ENCODE measurements around the gene OSBPL2. TPM values are rescaled to one million over a fixed set of nuclear protein-coding genes. Genes with fewer than 3 reads are reported as not detected.

OSBPL2 gene
- total and polyA plus RNA-seq, 2 donors (not counting 3 experiments of a cell fraction or from before 2014, with no cell fraction given): 13.1 to 33.0 TPM

DNA sequence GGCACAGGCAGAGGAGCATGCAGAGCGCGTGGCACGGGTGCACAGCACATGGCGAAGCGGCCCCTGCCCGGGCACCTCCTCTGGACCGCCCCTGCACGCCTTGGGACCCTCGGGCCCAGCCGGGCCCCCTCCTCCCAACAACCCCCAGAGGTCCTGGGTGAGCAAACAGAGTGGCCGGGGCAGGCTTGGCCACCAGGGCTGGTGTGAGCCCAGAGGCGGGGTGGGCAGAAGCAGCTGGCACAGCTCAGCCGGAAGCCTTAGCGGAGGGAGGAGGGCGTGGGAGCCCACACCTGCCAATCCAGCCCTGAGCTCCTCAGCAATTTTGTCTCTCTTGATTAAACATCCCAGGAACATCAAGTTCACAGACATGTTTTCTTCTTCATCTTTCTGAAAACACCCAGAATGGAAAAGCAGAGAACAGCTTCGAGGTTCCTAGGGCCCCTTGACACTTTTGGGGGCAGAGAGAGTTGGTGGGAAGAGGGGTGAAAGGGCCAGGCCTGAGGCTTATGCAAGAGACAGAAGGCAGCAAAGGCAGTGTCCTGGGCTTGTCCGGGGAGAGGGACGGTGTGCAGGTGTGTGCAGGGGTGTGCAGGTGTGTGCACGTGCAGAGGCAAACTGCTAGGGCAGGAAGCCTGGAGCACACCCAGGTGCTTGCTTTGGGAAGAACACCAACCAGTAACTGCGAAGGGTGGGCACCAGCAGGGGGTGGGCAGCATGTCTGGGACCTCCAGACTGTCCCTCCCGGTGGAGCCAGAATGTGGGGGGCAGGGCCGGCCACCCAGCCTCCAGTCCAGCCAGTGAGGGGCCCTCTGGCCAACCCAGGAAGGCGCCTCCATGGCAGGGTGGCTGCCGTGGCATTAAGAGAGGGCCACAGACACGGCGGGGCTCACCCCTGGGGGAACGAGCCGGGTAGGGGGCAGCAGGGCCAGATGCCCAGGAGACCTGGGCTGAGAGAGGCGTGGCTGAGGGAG lies 23.0 kb upstream of the OSBPL2 start:
- CTCF ChIA-PET: no interaction called here
- no peaks in the 10 kb centered on the region for H3K79me2 ChIP-seq (ENCODE audit: control insufficient read depth, insufficient read depth, low read length)

DNA sequence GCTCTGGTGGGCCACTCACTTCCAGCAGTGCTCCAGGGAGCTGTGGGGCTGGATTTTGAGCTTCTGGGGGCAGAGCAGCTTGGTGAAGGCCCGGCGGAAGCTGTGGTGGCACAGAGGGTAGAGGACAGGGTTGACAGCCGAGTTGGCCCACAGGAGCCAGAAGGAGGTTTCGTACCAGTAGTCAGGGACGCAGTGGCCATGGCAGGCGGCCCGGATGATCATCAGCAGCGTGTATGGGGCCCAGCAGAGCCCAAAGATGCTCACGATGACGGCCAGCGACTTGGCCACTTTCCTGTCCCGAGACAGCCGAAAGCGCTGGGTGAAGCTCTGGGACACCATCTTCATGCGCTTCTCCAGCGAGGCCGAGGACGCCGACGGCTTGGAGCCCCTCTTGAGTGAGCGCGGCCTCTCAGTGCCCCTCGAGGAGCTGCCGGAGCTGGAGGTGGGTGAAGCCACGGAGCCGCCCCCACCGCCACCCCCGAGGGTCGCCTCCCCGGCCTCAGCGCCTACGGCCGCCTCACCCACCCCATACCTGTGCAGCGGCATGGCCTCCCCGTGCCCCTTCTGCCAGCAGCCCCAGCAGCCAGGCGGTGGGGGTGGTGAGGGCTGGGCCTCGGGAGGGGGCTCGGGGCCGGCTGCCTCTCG lies 22.2 kb upstream of the OSBPL2 start:
- POLR2A ChIA-PET: no interaction called here
- dilution Hi-C loops (cut with MboI; ENCODE audit: extremely low pct_ligation_motif_present, low sequenced_read_pairs) (no loop called here), intact Hi-C loops (cut with micrococcal nuclease) (no loop called here)
- H3K4me3 ChIP-seq (replicated peaks in 1 of 3; ENCODE audit: insufficient read depth in 1 of 3, low read depth in 1 of 3, low read length in 3 of 3): no peak overlapping the region
- DNase-seq (ENCODE audit: low read depth, low spot score) (no peak), FAIRE-seq (no peak)
- H3K4me1 ChIP-seq (ENCODE audit: control insufficient read depth, extremely low read depth, insufficient read depth, low read length): peaks cover 3% of the 10 kb centered on the region
- no peak overlapping the region for H3K4me2 ChIP-seq (ENCODE audit: insufficient read depth, low read length)
- no peak overlapping the region for H2AFZ ChIP-seq (ENCODE audit: low read depth, low read length)
- no peak overlapping the region for H3K9ac ChIP-seq (replicated peaks; ENCODE audit: extremely low read depth, insufficient read depth, low read length)
- peaks cover 25 to 28% of the 10 kb centered on the region in 2 experiments for H3K27me3 ChIP-seq (ENCODE audit: control insufficient read depth in 2 of 2, insufficient read depth in 2 of 2, low read length in 2 of 2)
- no TSS peak for BruUV-seq (replicated peaks)
- CTCF ChIA-PET: no interaction called here
- no peaks in the 10 kb centered on the region for H4K20me1 ChIP-seq (replicated peaks; ENCODE audit: control insufficient read depth, extremely low read depth, insufficient read depth, low read length)
- TF ChIP-seq POLR2AphosphoS5 (IDR thresholded peaks at IDR 0.05; ENCODE audit: insufficient read depth, low read depth, low read length): no peak
- H3K9me1 ChIP-seq (replicated peaks; ENCODE audit: control insufficient read depth, extremely low read depth, insufficient read depth, low read length): no peaks in the 10 kb centered on the region
- H3K79me2 ChIP-seq (ENCODE audit: control insufficient read depth, insufficient read depth, low read length): no peaks in the 10 kb centered on the region
- H3K36me3 ChIP-seq (ENCODE audit: control insufficient read depth in 2 of 2, extremely low read depth in 1 of 2, insufficient read depth in 2 of 2, low read length in 2 of 2): no peaks in the 10 kb centered on the region
- H3K27ac ChIP-seq (ENCODE audit: insufficient read depth, low read depth, low read length): no peak overlapping the region
- H3K9me3 ChIP-seq (replicated peaks; ENCODE audit: control insufficient read depth, insufficient read depth, low read length): no peaks in the 10 kb centered on the region

More for the DNA sequence above, 23.0 kb upstream of the OSBPL2 start:
- H3K4me1 ChIP-seq (ENCODE audit: control insufficient read depth, extremely low read depth, insufficient read depth, low read length): peaks cover 3% of the 10 kb centered on the region
- H3K4me3 ChIP-seq (replicated peaks in 1 of 3; ENCODE audit: insufficient read depth in 1 of 3, low read depth in 1 of 3, low read length in 3 of 3): no peak overlapping the region
- H4K20me1 ChIP-seq (replicated peaks; ENCODE audit: control insufficient read depth, extremely low read depth, insufficient read depth, low read length): no peaks in the 10 kb centered on the region
- intact Hi-C loops (cut with micrococcal nuclease): no loop called here
- dilution Hi-C loops (cut with MboI; ENCODE audit: extremely low pct_ligation_motif_present, low sequenced_read_pairs): no loop called here
- TF ChIP-seq POLR2AphosphoS5 (IDR thresholded peaks at IDR 0.05; ENCODE audit: insufficient read depth, low read depth, low read length) (no peak), GATA2 (IDR thresholded peaks at IDR 0.05; ENCODE audit: insufficient read depth, insufficient read length, low read depth, low read length) (no peak), POLR2A (IDR thresholded peaks at IDR 0.05; ENCODE audit: low read depth, low read length) (no peak), JUN (IDR thresholded peaks at IDR 0.05; ENCODE audit: borderline replicate concordance, insufficient read depth, insufficient read length, low read depth) (no peak), EZH2 (IDR thresholded peaks at IDR 0.05; ENCODE audit: borderline replicate concordance, low read depth, low read length, severe bottlenecking) (no peak), MYC (IDR thresholded peaks at IDR 0.05; ENCODE audit: low read depth, low read length) (no peak), FOS (IDR thresholded peaks at IDR 0.05; ENCODE audit: borderline replicate concordance, insufficient read depth, low read length) (no peak)
- TF ChIP-seq, protein P1, sequence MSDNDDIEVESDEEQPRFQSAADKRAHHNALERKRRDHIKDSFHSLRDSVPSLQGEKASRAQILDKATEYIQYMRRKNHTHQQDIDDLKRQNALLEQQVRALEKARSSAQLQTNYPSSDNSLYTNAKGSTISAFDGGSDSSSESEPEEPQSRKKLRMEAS (IDR thresholded peaks at IDR 0.05; ENCODE audit: insufficient read depth, insufficient read length): no peak
- no peak overlapping the region for H3K4me2 ChIP-seq (ENCODE audit: insufficient read depth, low read length)
- no peak overlapping the region for H3K9ac ChIP-seq (replicated peaks; ENCODE audit: extremely low read depth, insufficient read depth, low read length)
- no peaks in the 10 kb centered on the region for H3K36me3 ChIP-seq (ENCODE audit: control insufficient read depth in 2 of 2, extremely low read depth in 1 of 2, insufficient read depth in 2 of 2, low read length in 2 of 2)
- BruUV-seq (replicated peaks): no TSS peak
- no peak overlapping the region for H2AFZ ChIP-seq (ENCODE audit: low read depth, low read length)
- no peaks in the 10 kb centered on the region for H3K9me3 ChIP-seq (replicated peaks; ENCODE audit: control insufficient read depth, insufficient read depth, low read length)
- DNase-seq (ENCODE audit: low read depth, low spot score) (no peak), FAIRE-seq (no peak)
- no peaks in the 10 kb centered on the region for H3K9me1 ChIP-seq (replicated peaks; ENCODE audit: control insufficient read depth, extremely low read depth, insufficient read depth, low read length)
- POLR2A ChIA-PET: no interaction called here
- peaks cover 18 to 23% of the 10 kb centered on the region in 2 experiments for H3K27me3 ChIP-seq (ENCODE audit: control insufficient read depth in 2 of 2, insufficient read depth in 2 of 2, low read length in 2 of 2)
- H3K27ac ChIP-seq (ENCODE audit: insufficient read depth, low read depth, low read length): no peak overlapping the region

Measured in endothelial cell of umbilical vein (primary cell).